Keratinocyte (primary cell): ENCODE data around the gene SCAPER. TPM values are rescaled to one million over a fixed set of nuclear protein-coding genes. Genes with fewer than 3 reads are reported as not detected.

Experiments used
- DNase-seq: peaks from one replicate; pipeline ENCODE4 v3.0.0-alpha.2; 2011; ENCODE audit warnings: low read depth, missing footprints, low spot score
- FAIRE-seq: peaks from 2 replicates; lab custom pipeline; 2011; peaks lifted over from hg19 to GRCh38; lab: Jason Lieb, UNC
- H2AFZ ChIP-seq: 2 replicates; pipeline ENCODE4 v1.6.0; 2012; ENCODE audit warnings: low read length, control low read depth, inconsistent platforms; ENCODE audit not compliant: control insufficient read depth
- H3K27ac ChIP-seq: 2 replicates; pipeline ENCODE4 v1.5.1; 2011; ENCODE audit warnings: low read length; ENCODE audit not compliant: control insufficient read depth, insufficient read depth
- H3K27me3 ChIP-seq: 3 replicates; pipeline ENCODE4 v1.6.0; 2011; ENCODE audit warnings: low read length; ENCODE audit not compliant: control insufficient read depth, insufficient read depth; ENCODE audit errors: extremely low read depth
- H3K36me3 ChIP-seq, 2 experiments: 2 replicates in 1 of 2; 3 replicates in 1 of 2; pipeline ENCODE4 v1.5.1; 2011; ENCODE audit warnings: low read length in 2 of 2, mild to moderate bottlenecking in 1 of 2; ENCODE audit not compliant: control insufficient read depth in 2 of 2, insufficient read depth in 2 of 2; ENCODE audit errors: extremely low read depth in 1 of 2
- H3K4me1 ChIP-seq: 3 replicates; pipeline ENCODE4 v1.5.1; 2011; ENCODE audit warnings: low read length; ENCODE audit not compliant: control insufficient read depth, insufficient read depth; ENCODE audit errors: extremely low read depth
- H3K4me2 ChIP-seq: 3 replicates; pipeline ENCODE4 v1.6.0; 2011; ENCODE audit warnings: low read depth, low read length; ENCODE audit not compliant: control insufficient read depth, insufficient read depth; ENCODE audit errors: extremely low read depth
- H3K4me3 ChIP-seq, 3 experiments: fragments of 200-600 bp in 1 of 3; sonication (generic) in 1 of 3; 2 replicates in 2 of 3; 3 replicates in 1 of 3; pipeline ENCODE4 v1.5.1; 2011 to 2016; ENCODE audit warnings: low read length in 3 of 3, mild to moderate bottlenecking in 3 of 3, control low read depth in 2 of 3, inconsistent platforms in 1 of 3, low read depth in 1 of 3, mixed read lengths in 1 of 3, mixed run types in 1 of 3, moderate library complexity in 1 of 3; ENCODE audit not compliant: control insufficient read depth in 2 of 3, insufficient read depth in 2 of 3; ENCODE audit errors: extremely low read depth in 1 of 3
- H3K79me2 ChIP-seq: 2 replicates; pipeline ENCODE4 v1.6.0; 2012; ENCODE audit warnings: low read length; ENCODE audit not compliant: control insufficient read depth, insufficient read depth
- H3K9ac ChIP-seq: 3 replicates; pipeline ENCODE4 v1.6.0; 2011; ENCODE audit warnings: low read length; ENCODE audit not compliant: control insufficient read depth, insufficient read depth; ENCODE audit errors: extremely low read depth
- H3K9me1 ChIP-seq: 3 replicates; pipeline ENCODE4 v1.6.0; 2011; ENCODE audit warnings: low read length; ENCODE audit not compliant: control insufficient read depth, insufficient read depth; ENCODE audit errors: extremely low read depth
- H3K9me3 ChIP-seq: 2 replicates; pipeline ENCODE4 v1.5.1; 2012; ENCODE audit warnings: low read depth, low read length; ENCODE audit not compliant: control insufficient read depth
- H4K20me1 ChIP-seq: 3 replicates; pipeline ENCODE4 v1.6.0; 2011; ENCODE audit warnings: low read length; ENCODE audit not compliant: control insufficient read depth, insufficient read depth; ENCODE audit errors: extremely low read depth
- EZH2 ChIP-seq: IDR thresholded peaks from one replicate; pipeline ENCODE4 v1.6.1; 2012; ENCODE audit warnings: inconsistent platforms, mild to moderate bottlenecking, low read length, moderate library complexity
- dilution Hi-C: fragments of 300-500 bp; cut with MboI; formaldehyde crosslinking; loops from one replicate; pipeline ENCODE4 v1.7.0; 2020; ENCODE audit warnings: low sequenced_read_pairs; ENCODE audit not compliant: extremely low pct_ligation_motif_present
- polyA plus RNA-seq, 5 experiments: library from polyadenylated mRNA; depleted of rRNA in 3 of 5; stranded (reverse) in 3 of 5; stranded (forward) in 1 of 5; unstranded in 1 of 5; fragments of >200 nt; gene quantifications; 1 replicate in 1 of 5; 2 replicates in 3 of 5; 3 replicates in 1 of 5; pipeline versions ENCODE4 v1.2.1 to v1.2.3, GENCODE V29; 2011 to 2012; ENCODE audit warnings: missing spikeins in 2 of 5, low read depth in 1 of 5, low replicate concordance in 1 of 5
- TF ChIP-seq, protein P1 (sequence below), 3 experiments: IDR thresholded peaks in 1 of 3; conservative IDR thresholded peaks in 1 of 3; optimal IDR thresholded peaks in 1 of 3; 2 replicates in 2 of 3; 3 replicates in 1 of 3; pipeline versions ENCODE3 to v1.5.1; 2011; ENCODE audit warnings: low read length in 3 of 3, mild to moderate bottlenecking in 3 of 3, moderate library complexity in 2 of 3, control low read depth in 1 of 3, inconsistent platforms in 1 of 3; ENCODE audit not compliant: insufficient read depth in 2 of 3; ENCODE audit errors: extremely low read depth in 1 of 3

SCAPER gene
- polyA plus RNA-seq, 1 donor (not counting 4 experiments of a cell fraction or from before 2014, with no cell fraction given): 5.2 TPM

DNA sequence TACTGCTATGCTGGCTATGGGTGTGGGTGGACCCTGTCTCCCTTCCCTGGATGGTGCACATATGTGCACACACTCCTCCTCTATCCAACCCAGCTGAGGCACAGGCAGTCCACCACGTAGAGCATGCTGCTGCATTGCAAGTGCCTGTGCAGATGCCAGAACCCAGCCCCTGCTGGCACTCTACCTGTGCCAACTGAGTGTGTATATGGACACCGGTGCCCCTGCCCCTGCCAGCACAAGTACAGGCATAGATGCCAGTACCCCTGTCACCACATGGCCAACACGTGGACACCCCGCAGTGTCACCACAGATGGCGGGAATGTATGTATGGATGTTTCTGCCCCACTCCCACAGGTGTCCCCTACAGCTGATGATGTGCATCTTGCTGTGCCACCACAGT lies 352.0 kb downstream of the SCAPER start:
- Histone ChIP-seq H3K4me3 (no peak overlapping the region), H3K9me3 (no peaks in the 10 kb centered on the region), H3K36me3 (no peaks in the 10 kb centered on the region), H3K27me3 (no peaks in the 10 kb centered on the region), H3K27ac (no peak overlapping the region), H3K4me2 (no peak overlapping the region), H3K79me2 (no peaks in the 10 kb centered on the region), H3K9me1 (no peaks in the 10 kb centered on the region), H2AFZ (no peak overlapping the region), H3K4me1 (no peaks in the 10 kb centered on the region), H3K9ac (no peak overlapping the region), H4K20me1 (no peaks in the 10 kb centered on the region)
- FAIRE-seq: no peak
- no peak for DNase-seq
- TF ChIP-seq, protein P1, sequence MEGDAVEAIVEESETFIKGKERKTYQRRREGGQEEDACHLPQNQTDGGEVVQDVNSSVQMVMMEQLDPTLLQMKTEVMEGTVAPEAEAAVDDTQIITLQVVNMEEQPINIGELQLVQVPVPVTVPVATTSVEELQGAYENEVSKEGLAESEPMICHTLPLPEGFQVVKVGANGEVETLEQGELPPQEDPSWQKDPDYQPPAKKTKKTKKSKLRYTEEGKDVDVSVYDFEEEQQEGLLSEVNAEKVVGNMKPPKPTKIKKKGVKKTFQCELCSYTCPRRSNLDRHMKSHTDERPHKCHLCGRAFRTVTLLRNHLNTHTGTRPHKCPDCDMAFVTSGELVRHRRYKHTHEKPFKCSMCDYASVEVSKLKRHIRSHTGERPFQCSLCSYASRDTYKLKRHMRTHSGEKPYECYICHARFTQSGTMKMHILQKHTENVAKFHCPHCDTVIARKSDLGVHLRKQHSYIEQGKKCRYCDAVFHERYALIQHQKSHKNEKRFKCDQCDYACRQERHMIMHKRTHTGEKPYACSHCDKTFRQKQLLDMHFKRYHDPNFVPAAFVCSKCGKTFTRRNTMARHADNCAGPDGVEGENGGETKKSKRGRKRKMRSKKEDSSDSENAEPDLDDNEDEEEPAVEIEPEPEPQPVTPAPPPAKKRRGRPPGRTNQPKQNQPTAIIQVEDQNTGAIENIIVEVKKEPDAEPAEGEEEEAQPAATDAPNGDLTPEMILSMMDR (optimal IDR thresholded peaks at IDR 0.05 in 1 of 3, IDR thresholded peaks at IDR 0.05 in 1 of 3, conservative IDR thresholded peaks at IDR 0.05 in 1 of 3; ENCODE audit: extremely low read depth in 1 of 3, insufficient read depth in 2 of 3, low read length in 3 of 3): no peak
- no peak for TF ChIP-seq EZH2
- dilution Hi-C loops: no loop called here

DNA sequence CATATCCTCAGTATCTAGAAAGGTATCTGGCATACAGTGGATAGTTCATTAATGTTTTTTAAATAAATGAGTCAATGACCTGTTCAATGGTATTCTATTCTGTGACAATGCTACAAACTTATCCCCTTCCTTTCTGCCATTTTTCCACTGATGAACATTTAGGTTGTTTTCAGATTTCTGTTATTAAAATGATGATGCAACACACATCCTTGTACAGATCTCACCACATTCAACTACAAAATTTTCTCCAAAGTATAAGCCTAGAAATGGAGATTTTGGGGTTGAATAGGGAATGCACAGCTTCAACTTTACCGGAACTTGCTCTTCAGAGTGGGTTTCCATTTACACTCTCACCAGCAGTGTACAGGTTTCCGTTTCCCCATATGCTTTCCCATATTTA lies 358.3 kb downstream of the SCAPER start:
- Histone ChIP-seq H3K4me1 (no peaks in the 10 kb centered on the region), H3K9me3 (no peaks in the 10 kb centered on the region), H3K4me2 (no peak overlapping the region), H3K9me1 (no peaks in the 10 kb centered on the region), H3K27ac (no peak overlapping the region), H3K9ac (no peak overlapping the region), H2AFZ (no peak overlapping the region), H3K27me3 (no peaks in the 10 kb centered on the region), H3K79me2 (no peaks in the 10 kb centered on the region), H3K36me3 (no peaks in the 10 kb centered on the region), H3K4me3 (no peak overlapping the region), H4K20me1 (no peaks in the 10 kb centered on the region)
- TF ChIP-seq, protein P1 (optimal IDR thresholded peaks at IDR 0.05 in 1 of 3, IDR thresholded peaks at IDR 0.05 in 1 of 3, conservative IDR thresholded peaks at IDR 0.05 in 1 of 3; ENCODE audit: extremely low read depth in 1 of 3, insufficient read depth in 2 of 3, low read length in 3 of 3): no peak
- no peak for TF ChIP-seq EZH2
- DNase-seq (no peak), FAIRE-seq (no peak)
- dilution Hi-C loops: no loop called here
